GM12892 (cell line): ENCODE data around the gene REXO1.

Source experiments
- DNase-seq: peaks from one replicate; pipeline ENCODE4 v3.0.0; 2011; ENCODE audit not compliant: insufficient read length
- FAIRE-seq: peaks from 2 replicates; lab custom pipeline; 2011; peaks lifted over from hg19 to GRCh38; lab: Jason Lieb, UNC
- POLR2A ChIP-seq: IDR thresholded peaks from 2 replicates; pipeline ENCODE4 v1.6.1; 2011; ENCODE audit warnings: low read depth, low read length, control low read depth
- POLR2AphosphoS5 ChIP-seq: IDR thresholded peaks from 2 replicates; pipeline ENCODE4 v1.6.1; 2011; ENCODE audit warnings: low read depth, low read length, control low read depth
- TAF1 ChIP-seq: IDR thresholded peaks from 2 replicates; pipeline ENCODE4 v1.6.1; 2011; ENCODE audit warnings: low read depth, mild to moderate bottlenecking, control low read depth, low read length, borderline replicate concordance

Gene REXO1

GRCh38 chr19:1780272-1780958 lies 67.9 kb downstream of the REXO1 start:
- DNase-seq (no peak), FAIRE-seq (no peak)
- TF ChIP-seq POLR2A (no peak), POLR2AphosphoS5 (no peak), TAF1 (no peak)

- FAIRE-seq (no peak), DNase-seq (no peak)
- no peak for TF ChIP-seq TAF1
- TF ChIP-seq POLR2AphosphoS5: no peak
- TF ChIP-seq POLR2A: no peak
These were observed 68.7 kb downstream of the REXO1 start for GRCh38 chr19:1779574-1779973.

DNA sequence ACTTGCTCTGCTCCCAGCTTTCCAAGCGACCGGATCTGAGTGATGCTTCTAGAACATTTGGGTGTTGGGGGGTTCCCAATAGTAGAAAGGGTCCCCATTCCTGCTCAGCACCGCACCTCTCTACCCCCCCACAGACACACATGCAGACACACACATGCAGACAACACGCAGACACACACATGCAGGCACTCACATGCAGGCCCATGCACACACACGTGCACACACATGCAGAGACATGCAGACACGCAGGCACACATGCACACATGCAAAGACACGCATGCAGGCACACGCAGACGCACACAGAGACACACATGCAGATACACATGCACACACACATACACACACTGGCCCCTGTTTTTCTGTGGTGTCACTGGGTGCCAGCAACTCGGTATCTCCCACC lies 71.1 kb downstream of the REXO1 start:
- no peak for FAIRE-seq
- TF ChIP-seq TAF1: no peak
- no peak for TF ChIP-seq POLR2AphosphoS5
- TF ChIP-seq POLR2A: no peak
- no peak for DNase-seq

GRCh38 chr19:1776606-1777147 lies 71.6 kb downstream of the REXO1 start:
- DNase-seq (no peak), FAIRE-seq (no peak)
- TF ChIP-seq POLR2A: no peak
- TF ChIP-seq POLR2AphosphoS5: no peak
- TF ChIP-seq TAF1: no peak

- DNase-seq (no peak), FAIRE-seq (no peak)
- TF ChIP-seq POLR2AphosphoS5: no peak
- TF ChIP-seq POLR2A: no peak
- no peak for TF ChIP-seq TAF1
These were observed 72.2 kb downstream of the REXO1 start for GRCh38 chr19:1775951-1776605.

GRCh38 chr19:1774989-1775772 lies 73.1 kb downstream of the REXO1 start:
- FAIRE-seq (no peak), DNase-seq (no peak)
- no peak for TF ChIP-seq TAF1
- TF ChIP-seq POLR2AphosphoS5: no peak
- TF ChIP-seq POLR2A: no peak

DNA sequence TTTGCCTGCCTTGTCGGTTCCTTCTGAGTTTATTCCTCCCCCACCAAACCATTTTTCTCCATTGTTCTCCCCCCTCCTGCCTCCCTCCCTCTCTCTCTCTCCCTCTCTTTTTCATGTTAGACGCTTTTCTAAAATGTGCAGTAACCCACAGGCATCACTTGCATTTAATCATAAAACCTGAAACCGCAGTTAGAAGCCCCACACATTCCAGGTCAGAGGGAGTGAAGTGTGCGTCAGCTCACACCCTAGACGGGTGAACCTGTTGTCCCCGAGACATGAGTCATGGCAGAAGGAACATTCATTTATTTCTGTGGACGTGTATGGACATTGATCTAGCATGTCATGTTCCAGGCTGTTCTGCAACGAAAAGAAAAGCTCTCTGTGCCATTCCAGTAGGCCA lies 75.1 kb downstream of the REXO1 start:
- TF ChIP-seq POLR2AphosphoS5: no peak
- TF ChIP-seq TAF1: no peak
- no peak for TF ChIP-seq POLR2A
- FAIRE-seq (no peak), DNase-seq (no peak)

- FAIRE-seq (no peak), DNase-seq (no peak)
- no peak for TF ChIP-seq TAF1
- TF ChIP-seq POLR2A: no peak
- TF ChIP-seq POLR2AphosphoS5: no peak
These were observed 77.3 kb downstream of the REXO1 start for GRCh38 chr19:1770866-1771576.

DNA sequence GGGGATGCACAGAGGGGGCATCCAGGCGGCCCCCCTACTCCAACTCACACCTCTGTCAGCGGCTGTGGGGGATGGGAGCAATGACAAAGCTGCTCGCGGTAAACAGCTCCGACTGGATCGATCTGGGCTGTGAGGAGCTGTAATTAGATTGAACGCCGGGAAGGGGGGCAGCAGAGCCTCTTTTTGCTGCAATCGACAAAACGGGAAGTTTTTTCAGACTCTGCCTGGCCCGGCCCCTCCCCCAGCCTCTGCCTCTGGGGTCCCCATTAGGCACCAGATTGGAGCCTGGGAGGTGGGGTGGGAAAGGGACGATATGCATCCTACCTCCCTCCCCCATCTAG lies 78.7 kb downstream of the REXO1 start:
- no peak for FAIRE-seq
- TF ChIP-seq TAF1 (no peak), POLR2A (no peak), POLR2AphosphoS5 (no peak)

DNA sequence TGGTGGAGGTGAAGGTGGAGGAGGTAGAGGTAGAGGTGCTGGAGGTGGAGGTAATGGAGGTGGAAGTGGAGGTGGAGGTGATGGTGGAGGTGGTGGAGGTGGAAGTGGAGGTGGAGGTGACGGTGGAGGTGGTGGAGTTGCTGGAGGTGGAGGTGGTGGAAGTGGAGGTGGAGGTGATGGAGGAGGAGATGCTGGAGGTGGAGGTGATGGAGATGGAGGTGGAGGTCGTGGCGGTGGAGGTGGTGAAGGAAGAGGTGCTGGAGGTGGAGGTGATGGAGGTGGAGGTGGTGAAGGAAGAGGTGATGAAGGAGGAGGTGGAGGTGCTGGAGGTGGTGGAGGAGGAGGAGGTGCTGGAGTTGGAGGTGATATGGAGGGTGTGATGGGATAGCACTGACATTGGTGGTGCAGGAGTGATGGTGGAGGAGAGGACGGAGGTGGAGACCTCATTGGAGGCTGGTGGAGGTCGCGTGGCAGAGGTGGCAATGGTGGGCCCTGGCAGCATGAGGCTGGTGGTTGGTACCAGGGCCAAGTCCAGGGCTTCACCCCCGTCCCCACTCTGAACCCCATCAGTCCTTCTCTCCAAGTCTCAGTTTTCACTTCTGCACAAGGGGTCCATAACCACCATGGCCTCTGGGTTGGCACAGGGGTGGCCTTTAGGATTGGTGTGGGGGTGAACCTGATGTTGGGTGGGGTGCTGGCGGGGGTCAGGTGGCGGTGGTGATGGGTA lies 79.2 kb downstream of the REXO1 start:
- DNase-seq: no peak
- TF ChIP-seq TAF1 (no peak), POLR2A (no peak), POLR2AphosphoS5 (no peak)
- no peak for FAIRE-seq

More for the DNA sequence above, 78.7 kb downstream of the REXO1 start:
- no peak for DNase-seq
